ENCODE results near the gene CALCR. TPM values are rescaled to one million over a fixed set of nuclear protein-coding genes. Genes with fewer than 3 reads are reported as not detected.
"Not testable (repeated sequence)": the region's sequence is repeated elsewhere in the genome, so short reads cannot be mapped to it uniquely, and the experiment has no call there.

The CALCR gene
- total RNA-seq, 1 donor from 2014 or later, result not detected

- ATAC-seq (no peak), DNase-seq (no peak)
- intact Hi-C loops (cut with micrococcal nuclease), result no loop called here
Observed at GRCh38 chr7:93563584-93563983, 10.9 kb downstream of the CALCR start.

- no peak for ATAC-seq
- no peak for DNase-seq
- intact Hi-C loops (cut with micrococcal nuclease), result no loop called here
Observed at GRCh38 chr7:93562936-93563335, 11.6 kb downstream of the CALCR start.

GRCh38 chr7:93562106-93562505 lies 12.4 kb downstream of the CALCR start:
- no peak for ATAC-seq
- DNase-seq, result no peak

GRCh38 chr7:93559639-93560491 lies 14.7 kb downstream of the CALCR start:
- DNase-seq, result no peak
- intact Hi-C loops (cut with micrococcal nuclease), result no loop called here
- no peak for ATAC-seq

More at GRCh38 chr7:93562106-93562505, 12.4 kb downstream of the CALCR start:
- intact Hi-C loops (cut with micrococcal nuclease), result no loop called here

GRCh38 chr7:93558705-93559614 lies 15.6 kb downstream of the CALCR start:
- ATAC-seq, result no peak

GRCh38 chr7:93551931-93552330 lies 22.6 kb downstream of the CALCR start:
- intact Hi-C loops (cut with micrococcal nuclease), result no loop called here
- DNase-seq (no peak), ATAC-seq (no peak)

More at GRCh38 chr7:93558705-93559614, 15.6 kb downstream of the CALCR start:
- DNase-seq, result no peak
- intact Hi-C loops (cut with micrococcal nuclease), result no loop called here

GRCh38 chr7:93551063-93551895 lies 23.2 kb downstream of the CALCR start:
- no peak for DNase-seq
- intact Hi-C loops (cut with micrococcal nuclease), result no loop called here
- ATAC-seq, result no peak

GRCh38 chr7:93547716-93548115 lies 26.8 kb downstream of the CALCR start:
- DNase-seq (no peak), ATAC-seq (no peak)
- intact Hi-C loops (cut with micrococcal nuclease), result no loop called here

GRCh38 chr7:93544691-93545090 lies 29.8 kb downstream of the CALCR start:
- no peak for ATAC-seq
- DNase-seq, result no peak
- intact Hi-C loops (cut with micrococcal nuclease), result no loop called here

GRCh38 chr7:93538061-93538460 lies 36.5 kb downstream of the CALCR start:
- DNase-seq (no peak), ATAC-seq (no peak)
- intact Hi-C loops (cut with micrococcal nuclease), result no loop called here

GRCh38 chr7:93535616-93536015 lies 38.9 kb downstream of the CALCR start:
- ATAC-seq (no peak), DNase-seq (no peak)
- intact Hi-C loops (cut with micrococcal nuclease), result no loop called here

- ATAC-seq (no peak), DNase-seq (no peak)
- intact Hi-C loops (cut with micrococcal nuclease), result no loop called here
Observed at GRCh38 chr7:93530701-93531100, 43.8 kb downstream of the CALCR start.

GRCh38 chr7:93516834-93517233 lies 57.7 kb downstream of the CALCR start:
- ATAC-seq (no peak), DNase-seq (no peak)
- intact Hi-C loops (cut with micrococcal nuclease), result no loop called here

GRCh38 chr7:93515144-93515543 lies 59.4 kb downstream of the CALCR start:
- intact Hi-C loops (cut with micrococcal nuclease), result no loop called here
- DNase-seq (no peak), ATAC-seq (no peak)

- intact Hi-C loops (cut with micrococcal nuclease), result no loop called here
- DNase-seq (no peak), ATAC-seq (no peak)
Observed at GRCh38 chr7:93509303-93509702, 65.2 kb downstream of the CALCR start.

- ATAC-seq (no peak), DNase-seq (no peak)
- intact Hi-C loops (cut with micrococcal nuclease), result no loop called here
Observed at GRCh38 chr7:93503088-93503487, 71.4 kb downstream of the CALCR start.

- DNase-seq; intact Hi-C loops (cut with micrococcal nuclease); ATAC-seq: not testable (repeated sequence)
Observed at GRCh38 chr7:93491860-93492259, 82.7 kb downstream of the CALCR start.

- intact Hi-C loops (cut with micrococcal nuclease), result no loop called here
- ATAC-seq (no peak), DNase-seq (no peak)
Observed at GRCh38 chr7:93476491-93477344, 97.8 kb downstream of the CALCR start.

All from left ventricle myocardium superior (tissue), 1 donor.